HEK293T (cell line): ENCODE data around the gene UGCG.

Experiments
- ELF4 ChIP-seq: fragments of 450-650 bp; IDR thresholded peaks from 2 replicates; pipeline ENCODE4 v1.6.1; 2017; ENCODE audit warnings: antibody characterized with exemption
- FOXA1 ChIP-seq: fragments of 450-650 bp; IDR thresholded peaks from 2 replicates; pipeline ENCODE4 v1.6.1; 2016; ENCODE audit warnings: mild to moderate bottlenecking
- FOXK2 ChIP-seq: fragments of 450-650 bp; IDR thresholded peaks from 2 replicates; pipeline ENCODE4 v1.6.1; 2016; ENCODE audit warnings: mild to moderate bottlenecking
- FOXM1 ChIP-seq: fragments of 450-650 bp; IDR thresholded peaks from 2 replicates; pipeline ENCODE4 v1.6.1; 2017; ENCODE audit warnings: mild to moderate bottlenecking, borderline replicate concordance
- NFRKB ChIP-seq: fragments of 450-650 bp; IDR thresholded peaks from 2 replicates; pipeline ENCODE4 v1.6.1; 2016; ENCODE audit warnings: mild to moderate bottlenecking, moderate library complexity
- SP1 ChIP-seq: fragments of 450-650 bp; IDR thresholded peaks from 2 replicates; pipeline ENCODE4 v1.6.1; 2017

- TF ChIP-seq ELF4 (no peak), SP1 (no peak), NFRKB (no peak), FOXA1 (no peak), FOXM1 (no peak), FOXK2 (no peak)
These were observed 29.6 kb upstream of the UGCG start for GRCh38 chr9:111866976-111867375.
